ENCODE results near the gene TMX2.

The TMX2 gene

GRCh38 chr11:57762235-57762861 is 50.0 kb downstream of the TMX2 start:
- Histone ChIP-seq H3K9ac (ENCODE audit: low read length) (peak overlapping the region; percentile 85), H3K18ac (ENCODE audit: low read length) (peak overlapping the region; percentile 87), H2AK5ac (ENCODE audit: low read length) (no peak overlapping the region), H3K27me3 (ENCODE audit: insufficient read depth, low read length, poor library complexity) (no peaks in the 10 kb centered on the region), H3K4me1 (ENCODE audit: control insufficient read depth, low read depth, low read length) (peaks cover 5% of the 10 kb centered on the region), H3K4ac (ENCODE audit: low read depth, low read length) (no peak overlapping the region), H4K8ac (ENCODE audit: low read depth, low read length) (peak overlapping the region; percentile 76), H3K27ac (ENCODE audit: low read depth, low read length) (no peak overlapping the region), H2BK120ac (ENCODE audit: low read depth, low read length) (no peak overlapping the region), H2BK5ac (ENCODE audit: low read length) (no peak overlapping the region), H3K36me3 (ENCODE audit: control insufficient read depth, insufficient read depth, low read length) (no peaks in the 10 kb centered on the region), H3K23ac (ENCODE audit: low read length) (no peak overlapping the region), H3K56ac (ENCODE audit: low read length) (peak overlapping the region; percentile 79), H2BK15ac (replicated peaks; ENCODE audit: low read depth) (no peak overlapping the region), H3K79me2 (ENCODE audit: control insufficient read depth, insufficient read depth, low read length) (peaks cover 51% of the 10 kb centered on the region), H3K79me1 (ENCODE audit: low read length) (no peaks in the 10 kb centered on the region), H3K4me3 (ENCODE audit: low read length) (peak overlapping the region; percentile 69), H4K5ac (ENCODE audit: low read length) (no peak overlapping the region), H3K4me2 (ENCODE audit: low read length) (peak overlapping the region; percentile 18)
- no peak for DNase-seq
- WGBS (ENCODE audit: extremely low coverage, insufficient coverage, low lambda C conversion rate): no CpG with 5 or more reads among the region's 9 CpGs

DNA sequence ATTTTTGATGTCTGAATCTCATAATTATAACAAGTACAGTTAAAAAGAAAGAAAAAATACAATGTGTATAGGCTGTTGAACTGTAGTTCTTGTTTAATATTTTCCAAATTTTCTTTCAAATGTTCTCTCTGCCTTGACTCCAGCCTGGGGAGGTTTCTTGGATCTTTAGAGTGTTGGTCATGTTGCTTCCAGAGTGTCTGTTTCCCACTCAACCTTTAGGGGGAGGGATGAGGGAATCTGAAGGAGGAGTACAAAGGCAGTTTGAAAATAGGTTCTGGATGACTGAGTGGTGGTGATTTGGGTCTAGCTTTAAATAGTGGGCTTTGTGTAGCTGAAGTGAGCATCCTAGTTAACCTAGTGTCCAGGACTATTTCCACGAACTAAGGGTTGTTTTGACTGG is 51.2 kb downstream of the TMX2 start:
- H3K4me1 ChIP-seq (ENCODE audit: control insufficient read depth, low read depth, low read length): peaks cover 5% of the 10 kb centered on the region
- DNase-seq: peak; percentile 84
- no peak overlapping the region for H4K5ac ChIP-seq (ENCODE audit: low read length)
- no peaks in the 10 kb centered on the region for H3K36me3 ChIP-seq (ENCODE audit: control insufficient read depth, insufficient read depth, low read length)
- H3K4ac ChIP-seq (ENCODE audit: low read depth, low read length): no peak overlapping the region
- peak overlapping the region; percentile 88 for H3K56ac ChIP-seq (ENCODE audit: low read length)
- no peak overlapping the region for H4K8ac ChIP-seq (ENCODE audit: low read depth, low read length)
- no peak overlapping the region for H2BK120ac ChIP-seq (ENCODE audit: low read depth, low read length)
- H2BK15ac ChIP-seq (replicated peaks; ENCODE audit: low read depth): no peak overlapping the region
- H2BK5ac ChIP-seq (ENCODE audit: low read length): no peak overlapping the region
- H3K23ac ChIP-seq (ENCODE audit: low read length): no peak overlapping the region
- peaks cover 61% of the 10 kb centered on the region for H3K79me2 ChIP-seq (ENCODE audit: control insufficient read depth, insufficient read depth, low read length)
- no CpG with 5 or more reads among the region's 1 CpG for WGBS (ENCODE audit: extremely low coverage, insufficient coverage, low lambda C conversion rate)
- no peaks in the 10 kb centered on the region for H3K27me3 ChIP-seq (ENCODE audit: insufficient read depth, low read length, poor library complexity)
- H3K27ac ChIP-seq (ENCODE audit: low read depth, low read length): no peak overlapping the region
- peak overlapping the region; percentile 98 for H3K4me2 ChIP-seq (ENCODE audit: low read length)
- H3K9ac ChIP-seq (ENCODE audit: low read length): peak overlapping the region; percentile 90
- peak overlapping the region; percentile 73 for H3K4me3 ChIP-seq (ENCODE audit: low read length)
- peak overlapping the region; percentile 66 for H2AK5ac ChIP-seq (ENCODE audit: low read length)
- H3K18ac ChIP-seq (ENCODE audit: low read length): no peak overlapping the region
- no peaks in the 10 kb centered on the region for H3K79me1 ChIP-seq (ENCODE audit: low read length)

- H3K27me3 ChIP-seq (ENCODE audit: insufficient read depth, low read length, poor library complexity): no peaks in the 10 kb centered on the region
- WGBS (ENCODE audit: extremely low coverage, insufficient coverage, low lambda C conversion rate): no CpG with 5 or more reads among the region's 4 CpGs
- no peak for DNase-seq
Measured at GRCh38 chr11:57764021-57764420, 51.6 kb downstream of the TMX2 start.

GRCh38 chr11:57764566-57764965 is 52.2 kb downstream of the TMX2 start:
- Histone ChIP-seq H3K4ac (ENCODE audit: low read depth, low read length) (no peak overlapping the region), H3K36me3 (ENCODE audit: control insufficient read depth, insufficient read depth, low read length) (no peaks in the 10 kb centered on the region), H2AK5ac (ENCODE audit: low read length) (no peak overlapping the region), H3K27ac (ENCODE audit: low read depth, low read length) (no peak overlapping the region), H3K4me3 (ENCODE audit: low read length) (no peak overlapping the region), H2BK120ac (ENCODE audit: low read depth, low read length) (no peak overlapping the region), H4K5ac (ENCODE audit: low read length) (no peak overlapping the region), H3K23ac (ENCODE audit: low read length) (no peak overlapping the region), H3K18ac (ENCODE audit: low read length) (no peak overlapping the region), H2BK5ac (ENCODE audit: low read length) (no peak overlapping the region), H3K56ac (ENCODE audit: low read length) (peak overlapping the region; percentile 66), H3K4me1 (ENCODE audit: control insufficient read depth, low read depth, low read length) (peaks cover 5% of the 10 kb centered on the region), H3K4me2 (ENCODE audit: low read length) (peak overlapping the region; percentile 23), H3K79me2 (ENCODE audit: control insufficient read depth, insufficient read depth, low read length) (peaks cover 70% of the 10 kb centered on the region), H3K27me3 (ENCODE audit: insufficient read depth, low read length, poor library complexity) (no peaks in the 10 kb centered on the region), H4K8ac (ENCODE audit: low read depth, low read length) (no peak overlapping the region), H2BK15ac (replicated peaks; ENCODE audit: low read depth) (no peak overlapping the region), H3K9ac (ENCODE audit: low read length) (peak overlapping the region; percentile 48), H3K79me1 (ENCODE audit: low read length) (no peaks in the 10 kb centered on the region)
- no CpG with 5 or more reads among the region's 2 CpGs for WGBS (ENCODE audit: extremely low coverage, insufficient coverage, low lambda C conversion rate)
- DNase-seq: no peak

More at GRCh38 chr11:57764021-57764420, 51.6 kb downstream of the TMX2 start:
- H3K18ac ChIP-seq (ENCODE audit: low read length): no peak overlapping the region
- H3K4me3 ChIP-seq (ENCODE audit: low read length): peak overlapping the region; percentile 73
- no peak overlapping the region for H2BK5ac ChIP-seq (ENCODE audit: low read length)
- peaks cover 5% of the 10 kb centered on the region for H3K4me1 ChIP-seq (ENCODE audit: control insufficient read depth, low read depth, low read length)
- H2AK5ac ChIP-seq (ENCODE audit: low read length): no peak overlapping the region
- no peak overlapping the region for H4K8ac ChIP-seq (ENCODE audit: low read depth, low read length)
- no peak overlapping the region for H3K23ac ChIP-seq (ENCODE audit: low read length)
- no peaks in the 10 kb centered on the region for H3K36me3 ChIP-seq (ENCODE audit: control insufficient read depth, insufficient read depth, low read length)
- H3K27ac ChIP-seq (ENCODE audit: low read depth, low read length): no peak overlapping the region
- no peak overlapping the region for H4K5ac ChIP-seq (ENCODE audit: low read length)
- H3K9ac ChIP-seq (ENCODE audit: low read length): peak overlapping the region; percentile 90
- no peaks in the 10 kb centered on the region for H3K79me1 ChIP-seq (ENCODE audit: low read length)
- peak overlapping the region; percentile 88 for H3K56ac ChIP-seq (ENCODE audit: low read length)
- H3K4ac ChIP-seq (ENCODE audit: low read depth, low read length): no peak overlapping the region
- H2BK15ac ChIP-seq (replicated peaks; ENCODE audit: low read depth): no peak overlapping the region
- peak overlapping the region; percentile 98 for H3K4me2 ChIP-seq (ENCODE audit: low read length)
- H3K79me2 ChIP-seq (ENCODE audit: control insufficient read depth, insufficient read depth, low read length): peaks cover 65% of the 10 kb centered on the region
- H2BK120ac ChIP-seq (ENCODE audit: low read depth, low read length): no peak overlapping the region

DNA sequence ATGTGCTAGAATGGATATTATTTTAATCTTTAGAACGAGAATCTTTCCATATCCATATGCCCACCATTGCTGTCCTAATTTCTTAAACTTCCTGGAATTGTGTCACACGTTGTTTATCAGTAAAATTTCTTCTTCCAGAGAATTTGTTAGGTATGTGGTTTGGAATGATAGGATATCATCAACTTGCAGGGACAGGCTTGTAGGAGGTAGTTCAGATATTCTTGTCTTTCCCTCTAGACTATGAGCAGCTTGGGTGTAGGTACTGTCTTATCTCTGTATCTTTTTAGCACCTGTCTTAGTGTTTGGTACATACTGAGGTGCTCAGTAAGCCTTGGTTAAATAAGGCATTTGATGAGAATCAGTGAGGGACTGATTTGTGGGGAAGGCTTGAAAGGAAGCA is 52.6 kb downstream of the TMX2 start:
- Histone ChIP-seq H3K79me1 (ENCODE audit: low read length) (no peaks in the 10 kb centered on the region), H3K79me2 (ENCODE audit: control insufficient read depth, insufficient read depth, low read length) (peaks cover 74% of the 10 kb centered on the region), H3K27me3 (ENCODE audit: insufficient read depth, low read length, poor library complexity) (no peaks in the 10 kb centered on the region), H3K4me2 (ENCODE audit: low read length) (peak overlapping the region; percentile 23), H3K4me1 (ENCODE audit: control insufficient read depth, low read depth, low read length) (peaks cover 5% of the 10 kb centered on the region), H3K4ac (ENCODE audit: low read depth, low read length) (no peak overlapping the region), H3K27ac (ENCODE audit: low read depth, low read length) (no peak overlapping the region), H2AK5ac (ENCODE audit: low read length) (no peak overlapping the region), H3K18ac (ENCODE audit: low read length) (no peak overlapping the region), H3K56ac (ENCODE audit: low read length) (peak overlapping the region; percentile 66), H4K5ac (ENCODE audit: low read length) (no peak overlapping the region), H3K9ac (ENCODE audit: low read length) (peak overlapping the region; percentile 48), H4K8ac (ENCODE audit: low read depth, low read length) (no peak overlapping the region), H2BK5ac (ENCODE audit: low read length) (no peak overlapping the region), H3K36me3 (ENCODE audit: control insufficient read depth, insufficient read depth, low read length) (no peaks in the 10 kb centered on the region), H3K23ac (ENCODE audit: low read length) (no peak overlapping the region), H2BK120ac (ENCODE audit: low read depth, low read length) (no peak overlapping the region), H3K4me3 (ENCODE audit: low read length) (no peak overlapping the region), H2BK15ac (replicated peaks; ENCODE audit: low read depth) (no peak overlapping the region)
- no peak for DNase-seq
- WGBS (ENCODE audit: extremely low coverage, insufficient coverage, low lambda C conversion rate): no CpG with 5 or more reads among the region's 2 CpGs

GRCh38 chr11:57770793-57771192 is 58.4 kb downstream of the TMX2 start:
- no peaks in the 10 kb centered on the region for H3K36me3 ChIP-seq (ENCODE audit: control insufficient read depth, insufficient read depth, low read length)
- no peak overlapping the region for H3K4me2 ChIP-seq (ENCODE audit: low read length)
- no peak overlapping the region for H3K18ac ChIP-seq (ENCODE audit: low read length)
- H2AK5ac ChIP-seq (ENCODE audit: low read length): no peak overlapping the region
- H4K8ac ChIP-seq (ENCODE audit: low read depth, low read length): no peak overlapping the region
- H3K4me1 ChIP-seq (ENCODE audit: control insufficient read depth, low read depth, low read length): peaks cover 11% of the 10 kb centered on the region
- H3K4me3 ChIP-seq (ENCODE audit: low read length): no peak overlapping the region
- H3K27me3 ChIP-seq (ENCODE audit: insufficient read depth, low read length, poor library complexity): no peaks in the 10 kb centered on the region
- H4K5ac ChIP-seq (ENCODE audit: low read length): no peak overlapping the region
- H3K23ac ChIP-seq (ENCODE audit: low read length): no peak overlapping the region
- H2BK15ac ChIP-seq (replicated peaks; ENCODE audit: low read depth): no peak overlapping the region
- H3K79me2 ChIP-seq (ENCODE audit: control insufficient read depth, insufficient read depth, low read length): peaks cover 88% of the 10 kb centered on the region
- no peak overlapping the region for H3K4ac ChIP-seq (ENCODE audit: low read depth, low read length)
- no peak overlapping the region for H2BK120ac ChIP-seq (ENCODE audit: low read depth, low read length)
- no CpG with 5 or more reads among the region's 1 CpG for WGBS (ENCODE audit: extremely low coverage, insufficient coverage, low lambda C conversion rate)
- no peak overlapping the region for H2BK5ac ChIP-seq (ENCODE audit: low read length)
- no peak overlapping the region for H3K56ac ChIP-seq (ENCODE audit: low read length)
- no peaks in the 10 kb centered on the region for H3K79me1 ChIP-seq (ENCODE audit: low read length)
- DNase-seq: no peak
- no peak overlapping the region for H3K9ac ChIP-seq (ENCODE audit: low read length)
- H3K27ac ChIP-seq (ENCODE audit: low read depth, low read length): no peak overlapping the region
